Activated CD8-positive, alpha-beta memory T cell treated with anti-CD3 and anti-CD28 coated beads for 4 hours (primary cell): ENCODE measurements around the gene RNF213.

Source experiments
- DNase-seq, 2 donors: peaks; one replicate each; pipeline ENCODE4 v3.0.0-alpha.2; 2020; ENCODE audit warnings: low read depth in 2 of 2

The RNF213 gene

DNA sequence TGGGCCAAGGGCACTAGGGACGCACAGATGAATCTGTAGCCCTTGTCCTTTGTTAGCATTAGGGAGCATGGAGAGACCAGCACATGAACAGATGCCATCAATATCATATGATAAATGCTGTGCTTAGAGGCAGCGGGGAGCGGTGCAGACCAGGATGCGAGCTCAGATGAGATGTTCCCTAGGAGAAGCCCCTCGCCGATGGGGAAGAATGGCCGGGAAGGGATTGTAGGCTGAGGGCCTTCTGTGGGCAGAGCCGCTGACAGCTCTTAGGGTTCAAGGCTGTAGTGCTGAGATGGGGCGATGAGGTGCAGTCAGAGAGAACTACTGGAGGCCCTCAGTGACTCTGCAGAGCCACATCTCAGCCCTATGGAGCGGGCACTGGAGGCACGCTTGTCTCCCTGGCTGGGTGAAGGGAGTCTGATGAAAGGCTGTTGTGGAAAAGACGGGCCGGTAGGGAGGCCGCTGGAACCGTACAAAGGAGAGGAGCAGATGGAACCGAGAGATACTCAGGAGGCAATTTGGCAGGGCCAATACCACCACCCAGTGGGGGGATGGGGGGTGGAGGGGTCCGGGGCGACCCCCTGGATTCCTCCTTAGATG, 88.0 kb downstream of the RNF213 start:
- no peak for DNase-seq

DNA sequence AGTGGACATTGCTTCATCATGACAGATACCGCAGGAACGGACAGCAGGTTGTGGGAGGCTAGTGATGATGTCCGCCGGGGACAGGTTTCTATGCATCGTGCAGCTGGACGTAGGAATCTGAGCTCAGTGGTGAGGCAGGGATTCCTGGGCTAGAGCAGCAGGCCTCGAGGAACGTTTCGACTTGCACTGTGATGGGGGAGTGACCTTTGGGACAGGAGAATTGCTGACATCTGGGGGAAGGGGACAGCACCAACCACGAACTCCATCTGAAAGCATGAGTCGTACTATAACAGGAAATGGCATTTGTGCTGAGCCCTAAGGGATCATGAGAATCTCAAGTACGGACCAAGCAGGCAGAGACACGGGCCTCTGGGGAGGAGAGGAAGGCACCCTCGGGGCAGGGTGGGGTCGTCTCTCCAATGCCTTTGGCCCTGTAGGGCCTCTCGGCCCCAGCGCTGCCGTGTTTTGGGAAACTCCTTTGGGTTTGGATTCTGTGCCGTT, 88.5 kb downstream of the RNF213 start:
- DNase-seq: no peak

DNA sequence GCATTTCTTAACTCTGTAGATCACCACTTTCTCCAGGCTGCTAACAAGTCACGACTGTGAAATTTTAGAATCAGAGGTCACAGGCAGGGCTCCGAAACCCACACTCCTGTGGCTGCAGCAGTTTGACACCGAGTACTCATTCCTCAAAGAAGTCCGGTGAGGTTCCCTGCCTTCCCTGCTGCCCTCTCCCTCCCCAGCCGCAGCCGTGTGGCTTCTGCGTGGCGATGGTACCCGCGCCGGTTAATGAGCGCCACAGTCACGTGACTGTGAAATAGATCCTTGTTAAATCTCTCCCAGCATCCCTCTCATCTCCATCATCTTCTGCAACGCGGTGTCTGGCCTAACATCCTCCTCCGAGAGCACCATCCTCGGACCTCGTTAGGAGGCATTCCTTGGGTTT, 89.1 kb downstream of the RNF213 start:
- no peak for DNase-seq

DNA sequence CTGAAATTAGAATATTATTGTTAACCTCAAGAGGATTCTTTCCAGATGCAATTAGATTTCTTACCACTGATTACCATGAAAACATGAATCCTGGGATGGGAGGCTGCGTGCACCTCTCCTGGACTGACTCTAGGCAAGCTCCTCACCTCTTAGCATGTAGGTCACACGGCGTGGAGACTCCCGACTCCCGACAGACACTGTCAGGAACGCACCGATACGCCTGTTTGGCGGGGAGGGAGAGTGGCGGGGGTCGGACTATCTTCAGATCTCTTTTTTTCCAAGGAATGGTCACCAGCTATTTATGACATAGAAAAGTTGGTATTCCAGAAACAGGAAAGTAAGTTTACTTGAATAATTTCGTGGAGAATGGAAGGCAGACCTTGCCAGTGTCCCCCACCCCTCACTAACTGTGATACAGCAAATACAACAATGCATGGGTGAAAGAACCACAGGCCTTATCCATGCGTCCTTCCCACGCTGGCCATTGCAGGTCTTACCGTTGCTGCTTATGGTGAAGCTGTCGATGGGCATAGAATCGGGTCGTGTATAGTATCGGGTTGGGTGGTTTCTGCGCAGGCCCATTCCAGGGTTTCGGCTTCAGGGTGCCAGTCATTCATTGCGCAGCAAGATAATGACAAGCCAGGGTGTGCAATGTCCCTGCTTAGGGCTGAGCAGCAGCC, 91.7 kb downstream of the RNF213 start:
- no peak for DNase-seq

DNA sequence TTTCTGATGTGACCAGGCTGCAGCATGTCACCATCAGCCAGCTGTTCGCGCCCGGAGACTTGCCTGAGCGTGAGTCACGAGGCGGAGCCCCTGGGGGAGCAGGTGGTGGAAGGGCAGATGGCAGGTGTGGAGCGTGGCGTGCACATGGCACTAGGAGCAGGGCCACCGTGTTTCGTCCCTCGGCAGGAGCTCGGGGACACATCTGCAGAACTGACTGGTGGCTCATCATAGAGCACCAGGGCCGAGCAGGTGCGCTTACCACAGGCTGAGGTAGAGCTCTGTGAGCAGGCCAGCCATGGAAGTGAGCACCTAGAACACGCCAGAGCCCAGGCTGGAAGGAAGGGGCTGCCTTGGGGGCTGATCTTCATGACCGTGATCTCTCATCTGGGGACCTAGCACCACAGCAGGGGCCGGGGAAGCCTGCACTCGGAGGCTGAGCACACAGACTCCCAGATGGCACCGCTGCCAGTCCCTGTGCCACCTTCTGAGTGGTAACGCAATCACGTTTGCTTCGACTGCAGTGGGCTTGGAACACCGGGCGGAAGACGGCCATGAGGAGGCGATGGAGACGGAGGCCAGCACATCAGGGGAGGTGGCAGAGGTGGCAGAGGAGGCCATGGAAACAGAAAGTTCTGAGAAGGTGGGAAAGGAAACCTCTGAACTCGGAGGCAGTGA, 92.5 kb downstream of the RNF213 start:
- no peak for DNase-seq

DNA sequence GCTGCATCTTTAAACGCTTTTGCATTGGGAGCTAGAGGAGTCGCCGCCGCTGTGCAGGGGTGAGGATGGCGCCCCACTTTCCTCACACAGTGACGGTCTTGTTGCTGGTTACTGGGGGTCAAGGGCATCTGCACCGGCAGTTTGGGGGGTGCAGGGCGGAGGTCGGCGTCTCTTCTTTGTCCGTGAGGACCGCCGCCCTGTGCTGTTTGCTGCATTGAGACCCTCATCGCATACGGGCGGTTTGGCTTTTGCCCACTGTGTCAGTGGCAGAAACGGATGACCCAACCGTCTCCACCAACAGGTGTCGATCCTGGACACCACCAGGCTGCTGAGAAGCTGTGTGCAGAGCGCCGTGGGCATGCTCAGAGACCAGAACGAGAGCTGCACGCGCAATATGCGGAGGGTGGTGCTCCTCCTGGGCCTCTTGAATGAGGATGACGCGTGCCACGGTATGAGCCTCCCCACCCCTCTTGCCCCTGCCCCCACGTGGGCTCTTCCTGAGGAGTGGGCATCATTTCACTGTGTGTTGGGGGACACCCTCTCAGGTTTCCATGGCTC, 93.1 kb downstream of the RNF213 start:
- DNase-seq: no peak

DNA sequence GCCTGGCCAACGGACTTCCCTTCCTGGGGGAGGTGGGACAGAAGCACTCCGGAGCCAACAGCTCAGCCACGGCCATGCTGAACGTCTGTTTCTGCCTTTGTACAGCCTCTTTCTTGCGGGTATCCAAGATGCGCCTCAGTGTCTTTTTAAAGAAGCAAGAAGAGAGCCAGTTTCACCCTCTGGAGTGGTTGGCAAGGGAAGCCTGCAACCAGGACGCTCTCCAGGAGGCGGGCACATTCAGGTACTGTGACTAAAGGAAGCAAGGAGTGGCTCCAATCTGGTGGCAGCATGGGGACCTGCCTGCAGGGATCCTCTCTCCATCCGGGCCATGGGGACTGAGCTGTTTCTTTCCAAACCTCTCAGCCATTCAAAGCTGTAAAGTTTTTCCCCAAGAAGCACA, 93.7 kb downstream of the RNF213 start:
- no peak for DNase-seq

DNA sequence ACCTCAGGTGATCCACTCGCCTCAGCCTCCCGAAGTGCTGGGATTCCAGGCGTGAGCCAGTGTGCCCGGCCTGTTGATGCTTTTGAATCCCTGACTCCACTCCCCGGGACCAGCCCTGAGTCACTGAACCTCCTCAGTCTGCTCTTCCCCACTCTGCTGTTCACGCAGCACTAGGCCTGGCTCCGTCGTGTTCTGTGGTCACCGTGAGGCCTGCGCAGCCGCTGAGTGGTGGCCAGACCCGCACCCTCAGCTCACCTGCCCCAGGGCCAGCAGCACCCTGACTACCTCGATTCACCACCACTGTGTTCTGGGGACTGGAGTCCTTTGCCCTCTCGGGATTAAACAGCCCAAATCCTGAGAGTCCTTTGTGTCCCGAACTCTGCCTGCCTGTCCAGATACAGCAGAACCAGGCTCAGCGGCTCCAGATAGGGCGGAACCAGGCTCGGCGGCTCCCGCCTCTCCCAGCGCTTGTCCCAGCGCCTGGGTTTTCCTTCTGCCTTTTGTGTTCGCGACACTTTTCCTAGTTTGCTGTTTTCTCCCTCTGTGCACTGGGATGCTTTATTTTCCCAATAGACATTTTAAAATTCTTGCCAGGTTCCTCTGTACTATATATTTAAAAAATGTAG, 95.7 kb downstream of the RNF213 start:
- DNase-seq: no peak

DNA sequence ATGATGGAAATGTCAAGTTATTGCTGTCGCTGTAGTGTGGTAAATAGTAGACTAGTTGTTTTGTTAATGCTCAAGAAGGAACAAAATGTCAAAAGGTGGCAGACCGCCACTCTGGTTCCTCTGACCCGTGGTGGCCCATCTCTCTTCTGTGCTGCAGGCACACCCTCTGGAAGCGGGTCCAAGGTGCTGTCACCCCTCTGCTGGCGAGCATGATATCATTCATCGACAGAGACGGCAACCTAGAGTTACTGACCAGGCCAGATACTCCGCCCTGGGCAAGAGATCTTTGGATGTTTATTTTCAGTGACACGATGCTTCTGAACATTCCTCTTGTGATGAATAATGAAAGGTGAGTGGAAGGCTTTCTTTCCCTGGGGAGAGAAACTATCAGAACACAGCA, 97.5 kb downstream of the RNF213 start:
- no peak for DNase-seq

DNA sequence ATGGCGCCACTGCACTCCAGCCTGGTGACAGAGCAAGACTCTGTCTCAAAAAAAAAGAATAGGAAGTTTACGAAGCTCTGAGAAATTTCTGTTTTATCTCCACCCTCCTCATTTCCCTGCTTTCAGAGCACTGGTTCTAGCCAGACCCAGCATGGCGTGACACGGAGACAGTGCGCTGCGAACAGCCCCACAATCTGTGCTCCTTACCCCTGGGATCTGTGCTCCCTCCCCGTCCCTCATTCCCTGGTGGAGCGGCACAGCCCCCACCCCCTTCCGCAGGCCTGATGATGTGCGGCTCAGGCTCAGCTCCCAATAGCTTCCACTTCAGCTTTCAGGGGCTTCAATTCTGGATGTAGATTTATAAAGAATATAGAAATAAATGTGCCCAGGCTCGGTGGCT, 98.2 kb downstream of the RNF213 start:
- DNase-seq: no peak

DNA sequence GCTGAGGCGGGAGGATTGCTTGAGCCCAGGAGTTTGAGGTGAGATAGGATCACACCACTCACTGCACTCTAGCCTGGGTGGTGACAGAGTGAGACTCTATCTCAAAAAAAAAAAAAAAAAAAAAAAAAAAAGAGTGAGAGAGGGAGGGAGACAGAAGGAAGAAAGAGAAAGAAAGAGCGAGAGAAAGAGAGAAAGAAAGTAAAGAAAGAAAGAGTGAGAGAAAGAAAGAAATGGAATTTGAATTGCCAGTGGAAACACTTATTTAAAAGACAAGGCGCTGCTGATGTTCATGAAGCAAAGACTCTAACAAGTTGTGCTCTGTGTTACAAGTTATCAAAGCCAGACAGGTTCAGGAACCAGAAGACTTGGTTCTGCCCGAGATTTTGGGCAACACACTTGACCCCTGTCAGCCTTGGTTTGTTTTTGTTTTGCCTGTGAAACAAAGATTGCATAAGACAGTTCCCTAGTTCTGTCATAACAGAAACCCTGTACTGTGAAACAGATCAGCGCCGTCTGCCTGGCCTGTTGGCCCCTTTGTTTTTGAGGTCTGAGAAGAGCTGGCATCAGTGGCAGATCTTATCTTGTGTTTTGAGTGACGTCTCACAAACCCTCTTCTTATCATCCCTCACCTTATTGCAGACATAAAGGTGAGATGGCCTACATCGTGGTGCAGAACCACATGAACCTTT, 98.9 kb downstream of the RNF213 start:
- DNase-seq: no peak

DNA sequence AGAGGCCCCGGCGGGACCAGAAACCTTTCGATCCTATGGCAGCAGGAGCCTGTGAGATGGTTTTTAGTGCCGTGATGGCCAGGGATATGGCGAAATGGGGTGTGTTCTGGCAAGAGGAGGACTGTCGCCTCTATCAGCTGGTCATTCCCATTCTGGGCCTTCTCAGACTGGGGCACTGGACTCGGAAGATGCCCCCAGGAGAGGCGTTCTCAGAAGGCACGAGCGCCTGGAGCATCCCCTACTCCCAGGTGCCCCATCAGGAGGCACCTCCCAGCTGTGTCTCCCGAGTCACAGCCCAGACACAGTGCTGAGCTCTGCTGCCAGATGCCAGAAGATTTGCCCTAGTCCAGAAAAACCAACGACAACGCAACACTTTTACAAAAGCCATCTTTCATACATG, 99.7 kb downstream of the RNF213 start:
- DNase-seq: no peak

DNA sequence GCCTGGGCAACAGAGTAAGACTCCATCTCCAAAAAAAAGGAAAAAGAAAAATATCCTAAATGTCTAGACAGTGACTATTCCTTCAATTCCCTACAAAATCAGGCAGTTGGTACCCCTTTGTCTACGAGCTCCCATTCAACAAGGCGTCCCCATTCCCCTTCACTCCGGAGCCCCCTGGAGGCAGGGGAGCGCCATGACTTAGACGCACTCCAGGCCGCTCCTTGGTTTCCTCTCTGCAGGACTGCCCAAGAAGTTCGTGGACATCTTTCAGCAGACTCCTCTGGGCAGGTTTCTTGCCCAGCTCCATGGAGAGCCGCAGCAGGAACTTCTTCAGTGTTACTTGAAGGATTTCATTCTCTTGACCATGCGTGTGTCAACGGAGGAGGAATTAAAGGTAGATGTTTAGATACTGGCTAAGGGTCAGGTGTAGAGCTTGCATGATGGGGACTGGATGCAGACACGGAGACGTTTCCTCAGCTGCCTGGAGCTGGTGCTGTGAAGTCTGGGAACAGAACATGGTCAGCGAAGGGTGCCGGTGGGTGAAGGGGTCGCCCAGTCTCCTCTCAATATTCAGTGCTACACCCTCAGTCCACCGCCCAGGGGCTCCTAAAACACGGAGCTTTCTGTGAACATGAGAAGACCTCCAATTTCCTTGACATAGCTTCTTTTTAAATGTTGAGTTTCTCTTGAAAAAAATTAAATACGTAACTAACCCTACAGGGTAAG, 101.0 kb downstream of the RNF213 start:
- no peak for DNase-seq

DNA sequence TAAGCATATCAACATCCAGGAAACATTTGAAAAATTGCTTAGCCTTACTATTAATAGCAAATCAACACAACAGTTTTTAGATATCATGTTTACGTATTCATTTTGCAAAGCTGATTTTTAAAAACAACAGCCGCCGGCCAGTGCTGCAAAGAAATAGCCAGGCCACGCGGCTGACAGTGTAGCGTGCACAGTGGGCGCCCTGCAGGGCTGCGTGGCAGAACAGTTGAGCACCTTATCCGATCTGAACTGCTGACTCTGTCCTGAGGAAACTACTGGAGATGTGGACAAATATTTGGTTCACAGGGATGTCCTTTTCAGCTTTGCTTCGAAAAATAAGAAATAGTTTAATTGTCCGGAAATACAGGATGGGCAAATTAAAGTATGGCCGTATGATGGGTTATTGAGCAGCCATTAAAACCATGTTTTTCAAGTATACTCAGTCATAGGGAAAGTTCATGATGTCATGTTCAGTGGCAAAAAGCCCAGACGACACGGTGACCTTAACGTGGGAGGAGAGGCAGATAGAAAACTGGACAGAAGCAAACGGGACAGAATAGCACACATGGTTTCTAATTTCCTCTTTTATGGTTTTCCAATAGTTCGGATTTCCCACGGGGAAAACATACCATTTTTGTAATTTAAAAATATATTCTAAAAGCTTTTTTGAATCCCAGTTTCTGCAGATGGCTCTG, 101.9 kb downstream of the RNF213 start:
- DNase-seq: no peak

DNA sequence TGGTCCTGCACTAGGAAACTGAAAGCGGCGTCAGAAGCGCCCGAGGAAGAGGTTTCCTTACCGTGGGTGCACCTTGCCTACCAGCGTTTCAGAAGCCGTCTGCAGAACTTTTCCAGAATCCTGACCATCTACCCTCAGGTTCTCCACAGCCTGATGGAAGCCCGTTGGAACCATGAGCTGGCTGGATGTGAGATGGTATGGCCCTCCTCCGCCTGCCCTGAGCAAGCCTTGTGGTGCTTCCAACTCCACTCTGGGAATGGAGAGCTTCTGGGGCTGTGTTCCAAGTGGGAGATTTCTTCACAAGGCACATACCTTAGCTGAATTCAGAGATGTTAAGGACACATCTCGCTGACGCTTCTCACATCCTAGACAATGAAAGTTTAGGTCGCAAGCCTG, 102.5 kb downstream of the RNF213 start:
- DNase-seq: no peak

DNA sequence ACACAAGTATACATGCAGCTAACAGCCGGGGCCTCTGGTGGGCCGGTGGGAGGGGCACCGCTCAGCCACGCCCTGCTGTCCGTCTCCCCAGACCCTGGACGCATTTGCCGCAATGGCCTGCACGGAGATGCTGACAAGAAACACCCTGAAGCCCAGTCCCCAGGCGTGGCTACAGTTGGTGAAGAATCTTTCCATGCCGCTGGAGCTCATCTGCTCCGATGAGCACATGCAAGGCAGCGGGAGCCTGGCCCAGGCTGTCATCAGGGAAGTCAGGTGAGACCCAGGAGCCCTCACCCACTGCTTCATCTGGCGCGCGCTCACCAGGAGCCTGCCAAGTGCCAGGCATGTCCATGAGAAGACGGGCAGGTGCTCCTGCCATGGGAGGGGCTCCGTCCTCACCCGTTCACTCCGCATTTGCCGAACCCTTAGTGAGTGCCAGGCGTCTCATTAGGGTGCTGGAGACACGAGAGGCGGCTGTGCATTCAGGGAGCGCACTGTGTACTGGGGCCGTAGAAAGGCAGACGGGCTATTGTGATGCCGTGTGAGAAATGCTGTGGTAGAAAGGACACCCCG, 103.0 kb downstream of the RNF213 start:
- no peak for DNase-seq

DNA sequence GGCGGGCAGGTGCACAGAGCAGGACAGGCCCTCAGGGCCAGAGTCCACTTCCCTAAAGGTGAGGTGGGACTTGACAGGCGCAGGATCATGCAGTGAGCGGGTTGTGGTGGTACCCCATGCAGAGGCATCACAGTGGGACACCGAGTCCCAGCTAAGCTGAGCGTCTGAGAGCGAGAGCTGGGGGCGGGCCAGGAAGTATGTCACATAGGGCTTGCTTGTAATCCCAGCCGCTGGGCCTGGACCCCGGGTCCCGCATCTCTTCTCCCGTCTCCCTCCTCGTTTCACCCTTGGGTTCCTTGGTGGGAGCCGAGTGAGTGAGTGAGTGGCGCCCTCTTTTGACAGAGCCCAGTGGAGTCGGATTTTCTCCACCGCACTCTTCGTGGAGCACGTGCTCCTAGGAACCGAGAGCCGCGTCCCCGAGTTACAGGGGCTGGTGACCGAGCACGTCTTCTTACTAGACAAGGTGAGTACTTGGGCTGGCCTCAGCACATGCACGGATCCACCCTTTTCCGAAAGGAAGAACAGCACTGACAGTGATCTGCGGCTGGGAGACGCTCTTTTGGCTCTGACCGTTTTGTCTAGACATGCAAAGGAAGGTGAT, 103.5 kb downstream of the RNF213 start:
- no peak for DNase-seq

DNA sequence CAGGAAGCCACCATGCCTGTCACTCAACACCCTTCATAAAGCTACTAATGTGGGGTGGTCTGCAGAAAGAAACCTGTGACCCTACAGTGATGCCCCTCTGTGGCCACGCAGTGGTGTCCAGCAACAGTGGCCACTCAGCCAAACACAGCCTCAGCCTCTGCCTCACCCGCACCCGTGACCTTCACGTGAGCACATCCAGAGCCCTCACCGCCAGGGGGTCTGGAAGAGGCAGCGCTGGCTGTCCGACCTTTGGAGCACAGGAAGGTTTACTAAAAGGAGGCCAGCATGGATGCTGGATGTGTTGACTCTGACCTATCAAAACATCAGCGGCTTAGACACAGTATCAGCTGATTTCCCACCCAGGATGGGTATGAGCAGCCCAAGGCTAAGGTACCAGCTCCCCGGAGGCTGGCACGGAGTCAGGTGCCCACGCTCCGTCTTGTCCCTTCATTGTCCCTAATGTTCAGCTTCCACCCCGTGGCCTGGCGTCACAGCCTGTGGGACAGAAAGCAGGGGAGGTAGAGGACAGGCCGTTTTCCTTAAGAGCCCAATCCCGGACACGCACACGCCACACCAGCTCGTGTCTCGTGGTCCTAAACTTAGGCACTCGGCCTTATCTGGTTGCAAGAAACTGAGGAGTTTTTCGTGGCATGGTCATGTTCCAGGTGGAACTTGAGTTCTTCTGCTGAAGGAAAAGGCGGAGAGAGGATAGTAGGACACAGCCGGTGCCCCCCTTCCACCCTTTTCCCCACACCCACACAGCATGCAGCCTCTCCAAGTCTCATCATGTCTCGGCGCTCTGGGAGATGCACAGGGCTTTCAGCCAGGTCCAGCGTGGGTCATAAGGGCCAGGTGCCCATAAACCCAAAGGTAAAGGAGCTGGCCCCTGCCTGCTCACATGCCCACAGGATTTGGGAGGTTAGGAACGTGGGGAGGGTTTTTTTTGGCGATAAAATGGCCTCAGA, 104.6 kb downstream of the RNF213 start:
- no peak for DNase-seq

DNA sequence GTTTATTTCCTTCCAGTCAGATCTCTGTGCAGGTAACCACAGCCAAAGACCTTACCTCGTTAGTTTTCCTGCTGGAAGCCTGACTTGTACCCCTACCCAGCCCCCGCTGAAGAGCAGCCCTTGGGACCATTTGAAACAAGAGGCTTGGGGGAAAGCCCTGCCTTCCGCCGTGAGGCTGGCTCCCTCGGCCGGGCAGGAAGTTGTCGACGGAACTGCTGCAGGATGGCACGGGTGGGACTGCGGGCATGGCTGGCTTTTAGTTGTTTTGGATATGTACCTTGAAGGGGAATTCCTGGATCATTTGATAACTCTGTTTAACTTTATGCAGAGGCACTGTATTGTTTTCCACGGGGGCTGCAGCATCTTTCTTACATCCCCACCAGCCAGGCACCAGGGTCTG, 105.3 kb downstream of the RNF213 start:
- no peak for DNase-seq
